SK-N-SH (cell line): ENCODE results near the gene TAC3. TPM values are rescaled to one million over a fixed set of nuclear protein-coding genes. Genes with fewer than 3 reads are reported as not detected.
A peak's percentile ranks its signal among the peaks of the same experiment; 100 is the strongest.

Source experiments
- CTCF ChIA-PET: fragments of 300-600, 350-600 bp; formaldehyde crosslinking; extraction: SDS; loops from one replicate; lab custom pipeline; 2021; lab: Yijun Ruan, JAX
- POLR2A ChIA-PET: fragments of 350-600 bp; sonication (Branson Sonifier 250); formaldehyde crosslinking; extraction: SDS; loops from one replicate; lab custom pipeline; 2020; ENCODE audit warnings: antibody characterized with exemption, inconsistent platforms; lab: Yijun Ruan, JAX
- DNase-seq: peaks from one replicate; pipeline ENCODE4 v3.0.0; 2012
- H2AFZ ChIP-seq: fragments of 200-600 bp; sonication (generic); 2 replicates; pipeline ENCODE4 v1.8.1; 2016; ENCODE audit warnings: antibody characterized with exemption, mild to moderate bottlenecking, low read depth
- H3F3A ChIP-seq: fragments of 200-600 bp; sonication (generic); replicated peaks from 2 replicates; pipeline ENCODE3; 2016; ENCODE audit warnings: antibody characterized with exemption, mild to moderate bottlenecking; ENCODE audit not compliant: insufficient read depth
- H3K27ac ChIP-seq, 2 experiments: fragments of 200-500 bp in 1 of 2; fragments of 200-600 bp in 1 of 2; sonication (Bioruptor generic) in 1 of 2; sonication (generic), shearing (Covaris generic) in 1 of 2; 2 replicates each; pipeline versions ENCODE4 v1.5.1 to v1.6.1; 2014 to 2016; ENCODE audit warnings: low read depth in 2 of 2, inconsistent platforms in 1 of 2, low read length in 1 of 2, mild to moderate bottlenecking in 1 of 2, mixed read lengths in 1 of 2
- H3K27me3 ChIP-seq: fragments of 200-600 bp; sonication (generic), shearing (Covaris generic); 2 replicates; pipeline ENCODE4 v1.6.1; 2016; ENCODE audit warnings: mixed run types; ENCODE audit not compliant: insufficient read depth
- H3K36me3 ChIP-seq, 2 experiments: fragments of 200-500 bp in 1 of 2; fragments of 200-600 bp in 1 of 2; sonication (Bioruptor generic) in 1 of 2; sonication (generic) in 1 of 2; replicated peaks in 1 of 2; 2 replicates each; pipeline versions ENCODE3 to v1.5.1; 2014 to 2016; ENCODE audit warnings: low read length in 1 of 2, mild to moderate bottlenecking in 1 of 2; ENCODE audit not compliant: insufficient read depth in 2 of 2, control insufficient read depth in 1 of 2
- H3K4me1 ChIP-seq, 2 experiments: fragments of 200-500 bp in 1 of 2; fragments of 200-600 bp in 1 of 2; sonication (Bioruptor generic) in 1 of 2; sonication (generic), shearing (Covaris generic) in 1 of 2; 2 replicates each; pipeline versions ENCODE4 v1.5.1 to v1.6.1; 2014 to 2016; ENCODE audit warnings: low read depth in 1 of 2, low read length in 1 of 2, mixed run types in 1 of 2; ENCODE audit not compliant: insufficient read depth in 2 of 2, control insufficient read depth in 1 of 2
- H3K4me2 ChIP-seq: fragments of 200-600 bp; sonication (generic), shearing (Covaris generic); 2 replicates; pipeline ENCODE4 v1.6.1; 2017; ENCODE audit warnings: mixed run types
- H3K4me3 ChIP-seq, 2 experiments: fragments of 200-500 bp in 1 of 2; fragments of 200-600 bp in 1 of 2; sonication (Bioruptor generic) in 1 of 2; sonication (generic), shearing (Covaris generic) in 1 of 2; 2 replicates each; pipeline versions ENCODE4 v1.5.1 to v1.8.1; 2014 to 2016; ENCODE audit warnings: low read depth in 2 of 2, inconsistent platforms in 1 of 2, low read length in 1 of 2, mild to moderate bottlenecking in 1 of 2, mixed read lengths in 1 of 2, moderate library complexity in 1 of 2
- H3K79me2 ChIP-seq: fragments of 200-600 bp; sonication (generic); 2 replicates; pipeline ENCODE4 v1.8.1; 2017; ENCODE audit warnings: mild to moderate bottlenecking; ENCODE audit not compliant: insufficient read depth
- H3K9ac ChIP-seq: fragments of 200-600 bp; sonication (generic); 2 replicates; pipeline ENCODE4 v1.6.1; 2017; ENCODE audit warnings: mixed run types
- H3K9me2 ChIP-seq: fragments of 200-600 bp; sonication (generic); 2 replicates; pipeline ENCODE4 v1.6.1; 2017; ENCODE audit warnings: mixed run types
- H3K9me3 ChIP-seq: fragments of 200-600 bp; sonication (generic); 2 replicates; pipeline ENCODE4 v1.6.1; 2017; ENCODE audit warnings: mixed run types, mild to moderate bottlenecking, moderate library complexity
- H4K20me1 ChIP-seq: fragments of 200-600 bp; sonication (generic); 2 replicates; pipeline ENCODE4 v1.6.1; 2017; ENCODE audit warnings: mild to moderate bottlenecking, mixed run types; ENCODE audit not compliant: insufficient read depth
- ELF1 ChIP-seq: IDR thresholded peaks from 2 replicates; pipeline ENCODE4 v1.4.0; 2012
- EP300 ChIP-seq, 2 experiments: IDR thresholded peaks; 2 replicates each; pipeline versions ENCODE4 v1.4.0 to v1.6.1; 2012; ENCODE audit warnings: borderline replicate concordance in 1 of 2, low read depth in 1 of 2, low read length in 1 of 2
- FOXJ3 ChIP-seq: sonication (generic); formaldehyde crosslinking; IDR thresholded peaks from 2 replicates; pipeline ENCODE4 v1.5.1; 2020; ENCODE audit warnings: mild to moderate bottlenecking, missing genetic modification reagents
- GABPA ChIP-seq: IDR thresholded peaks from 2 replicates; pipeline ENCODE4 v1.4.0; 2012; ENCODE audit warnings: low read depth, mild to moderate bottlenecking
- IRF3 ChIP-seq: fragments of 150-350 bp; IDR thresholded peaks from 2 replicates; pipeline ENCODE4 v1.6.1; 2016; ENCODE audit warnings: mild to moderate bottlenecking, low read depth, low read length
- JUND ChIP-seq: IDR thresholded peaks from 2 replicates; pipeline ENCODE4 v1.4.0; 2012
- MEF2A ChIP-seq: IDR thresholded peaks from 2 replicates; pipeline ENCODE4 v1.4.0; 2012; ENCODE audit warnings: low read depth, borderline replicate concordance
- MXI1 ChIP-seq: IDR thresholded peaks from 2 replicates; pipeline ENCODE4 v1.6.1; 2012; ENCODE audit warnings: mild to moderate bottlenecking, low read depth, low read length, improper control_type of control experiment
- NRF1 ChIP-seq: IDR thresholded peaks from 2 replicates; pipeline ENCODE4 v1.6.1; 2012; ENCODE audit warnings: low read depth, mild to moderate bottlenecking, low read length
- RAD21 ChIP-seq: IDR thresholded peaks from 2 replicates; pipeline ENCODE4 v1.6.1; 2012; ENCODE audit warnings: mild to moderate bottlenecking, low read length
- RCOR1 ChIP-seq: fragments of 150-350 bp; IDR thresholded peaks from 2 replicates; pipeline ENCODE4 v1.6.1; 2017; ENCODE audit warnings: antibody characterized with exemption, low read length
- RXRA ChIP-seq: IDR thresholded peaks from 2 replicates; pipeline ENCODE4 v1.4.0; 2012; ENCODE audit warnings: low read depth, mild to moderate bottlenecking, borderline replicate concordance
- SMC3 ChIP-seq: IDR thresholded peaks from 2 replicates; pipeline ENCODE4 v1.6.1; 2012; ENCODE audit warnings: low read depth, low read length, improper control_type of control experiment
- TAF1 ChIP-seq: IDR thresholded peaks from 2 replicates; pipeline ENCODE4 v1.6.1; 2012; ENCODE audit warnings: low read depth, mild to moderate bottlenecking, low read length, moderate library complexity, borderline replicate concordance
- TCF12 ChIP-seq: IDR thresholded peaks from 2 replicates; pipeline ENCODE4 v1.4.0; 2012
- TEAD4 ChIP-seq: IDR thresholded peaks from 2 replicates; pipeline ENCODE4 v1.4.0; 2012; ENCODE audit warnings: mild to moderate bottlenecking, borderline replicate concordance; ENCODE audit not compliant: insufficient read depth
- USF1 ChIP-seq: IDR thresholded peaks from 2 replicates; pipeline ENCODE4 v1.4.0; 2012; ENCODE audit warnings: low read depth, borderline replicate concordance
- YY1 ChIP-seq: IDR thresholded peaks from 2 replicates; pipeline ENCODE4 v1.4.0; 2012; ENCODE audit warnings: low read depth, mild to moderate bottlenecking
- WGBS: methylation state at CpG from one replicate; pipeline ENCODE4 v1.1.6; 2017; ENCODE audit warnings: low lambda C conversion rate; 5-methylcytosine and 5-hydroxymethylcytosine counted together
- polyA plus RNA-seq, 3 experiments: library from polyadenylated mRNA; depleted of rRNA; stranded (reverse); fragments of >200 nt; gene quantifications; 2 replicates each; pipeline ENCODE4 v1.2.3, GENCODE V29; 2012
- TF ChIP-seq, protein P1 (sequence below): fragments of 200-600 bp; sonication (generic); IDR thresholded peaks from 2 replicates; pipeline ENCODE4 v1.6.1; 2017; ENCODE audit warnings: antibody characterized with exemption, mild to moderate bottlenecking, moderate library complexity
- TF ChIP-seq, protein P2 (sequence below): IDR thresholded peaks from 2 replicates; pipeline ENCODE4 v1.4.0; 2012; ENCODE audit warnings: low read depth
- TF ChIP-seq, protein P3 (sequence below): fragments of 150-350 bp; IDR thresholded peaks from 2 replicates; pipeline ENCODE4 v1.6.1; 2017; ENCODE audit warnings: antibody characterized with exemption, low read length, low read depth, borderline replicate concordance

The TAC3 gene
- polyA plus RNA-seq, 1 of the 3 experiments (the other 2 are of a cell fraction): not detected

DNA sequence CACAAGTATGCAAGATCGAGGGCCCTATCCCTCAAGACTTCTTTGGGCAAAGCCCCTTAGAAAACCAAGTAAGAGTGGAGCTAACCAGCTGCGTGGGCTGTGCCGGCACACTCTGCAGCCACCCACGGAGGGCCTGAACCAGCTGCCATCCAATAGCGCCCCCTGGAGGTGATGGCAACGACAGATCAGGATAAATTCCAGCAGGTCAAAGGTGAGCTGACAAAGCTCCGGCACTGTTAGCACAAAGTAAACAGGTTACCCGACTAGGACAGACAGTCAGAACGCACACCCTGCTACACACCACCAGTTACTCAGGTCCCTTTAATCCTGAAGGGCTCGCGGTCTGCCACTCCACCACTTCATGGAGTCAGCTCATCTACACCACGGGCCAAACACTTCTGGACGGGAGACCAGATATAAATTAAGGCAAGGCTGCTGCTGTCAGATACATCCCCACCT, 14.9 kb downstream of the TAC3 start:
- peaks cover 32% of the 10 kb centered on the region for H3K79me2 ChIP-seq
- H4K20me1 ChIP-seq: peaks cover 34% of the 10 kb centered on the region
- H3K4me3 ChIP-seq: no peak overlapping the region; a peak in 1 of 4 replicates
- no peaks in the 10 kb centered on the region for H3K9me2 ChIP-seq
- peaks cover 25 to 72% of the 10 kb centered on the region in 2 experiments for H3K36me3 ChIP-seq
- ChIA-PET CTCF (interaction anchor here (0.7 to 15.0 kb wide), 23 partner anchors 11 to 390 kb away, joined by 3 to 257 read pairs (median 4); partner anchors contain the start of genes STAT6 and TAC3), POLR2A (no interaction called here)
- H3K9ac ChIP-seq: no peak overlapping the region
- no peak overlapping the region for H3K4me2 ChIP-seq
- WGBS: 60% methylated on average over 13 of the region's 13 CpGs
- no peak overlapping the region for H2AFZ ChIP-seq
- no peaks in the 10 kb centered on the region for H3K9me3 ChIP-seq
- no peak overlapping the region for H3K27ac ChIP-seq
- no peaks in the 10 kb centered on the region for H3K27me3 ChIP-seq
- no peaks in the 10 kb centered on the region for H3F3A ChIP-seq
- H3K4me1 ChIP-seq: peaks cover 6 to 7% of the 10 kb centered on the region in 2 experiments; a peak in 3 of 4 replicates
- peak; percentile 77 for DNase-seq
- no peak for TF ChIP-seq JUND
- TF ChIP-seq, protein P1, sequence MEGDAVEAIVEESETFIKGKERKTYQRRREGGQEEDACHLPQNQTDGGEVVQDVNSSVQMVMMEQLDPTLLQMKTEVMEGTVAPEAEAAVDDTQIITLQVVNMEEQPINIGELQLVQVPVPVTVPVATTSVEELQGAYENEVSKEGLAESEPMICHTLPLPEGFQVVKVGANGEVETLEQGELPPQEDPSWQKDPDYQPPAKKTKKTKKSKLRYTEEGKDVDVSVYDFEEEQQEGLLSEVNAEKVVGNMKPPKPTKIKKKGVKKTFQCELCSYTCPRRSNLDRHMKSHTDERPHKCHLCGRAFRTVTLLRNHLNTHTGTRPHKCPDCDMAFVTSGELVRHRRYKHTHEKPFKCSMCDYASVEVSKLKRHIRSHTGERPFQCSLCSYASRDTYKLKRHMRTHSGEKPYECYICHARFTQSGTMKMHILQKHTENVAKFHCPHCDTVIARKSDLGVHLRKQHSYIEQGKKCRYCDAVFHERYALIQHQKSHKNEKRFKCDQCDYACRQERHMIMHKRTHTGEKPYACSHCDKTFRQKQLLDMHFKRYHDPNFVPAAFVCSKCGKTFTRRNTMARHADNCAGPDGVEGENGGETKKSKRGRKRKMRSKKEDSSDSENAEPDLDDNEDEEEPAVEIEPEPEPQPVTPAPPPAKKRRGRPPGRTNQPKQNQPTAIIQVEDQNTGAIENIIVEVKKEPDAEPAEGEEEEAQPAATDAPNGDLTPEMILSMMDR: peak; percentile 72
- TF ChIP-seq RAD21: peak; percentile 53
- no peak for TF ChIP-seq FOXJ3 (CRISPR knock-in tag)

DNA sequence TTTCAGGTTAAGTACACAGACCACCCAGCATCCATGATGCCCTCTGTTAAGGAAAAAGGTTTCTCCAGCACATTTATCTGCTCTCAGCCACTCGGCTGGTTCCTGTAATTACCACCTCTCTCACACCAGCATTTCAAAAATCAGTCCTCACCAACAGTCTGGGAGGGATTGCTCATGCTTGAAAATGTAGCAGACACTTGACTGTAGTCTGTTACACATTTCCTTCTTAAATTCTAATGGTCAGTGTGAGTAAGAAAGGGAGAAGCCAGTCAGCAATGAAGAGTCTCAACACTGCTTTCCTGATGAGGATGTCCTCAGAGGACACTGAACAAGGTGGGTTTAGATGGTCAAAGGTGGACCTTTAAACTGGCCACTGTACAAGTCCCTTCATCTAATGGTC, 15.9 kb downstream of the TAC3 start:
- H3K4me3 ChIP-seq: no peak overlapping the region
- no peak overlapping the region for H3K27ac ChIP-seq
- H3K4me1 ChIP-seq: peaks cover 4 to 7% of the 10 kb centered on the region in 2 experiments; a peak in 3 of 4 replicates
- no peaks in the 10 kb centered on the region for H3F3A ChIP-seq
- H3K36me3 ChIP-seq: peaks cover 25 to 72% of the 10 kb centered on the region in 2 experiments
- no peak for TF ChIP-seq USF1
- no peak for TF ChIP-seq EP300 (IDR thresholded peaks at IDR 0.05; ENCODE audit: borderline replicate concordance in 1 of 2, low read depth in 1 of 2, low read length in 1 of 2)
- TF ChIP-seq MEF2A: no peak
- TF ChIP-seq TCF12: no peak
- no peak for TF ChIP-seq NRF1
- TF ChIP-seq GABPA: no peak
- TF ChIP-seq RXRA: no peak
- no peak for TF ChIP-seq JUND
- TF ChIP-seq, protein P2, sequence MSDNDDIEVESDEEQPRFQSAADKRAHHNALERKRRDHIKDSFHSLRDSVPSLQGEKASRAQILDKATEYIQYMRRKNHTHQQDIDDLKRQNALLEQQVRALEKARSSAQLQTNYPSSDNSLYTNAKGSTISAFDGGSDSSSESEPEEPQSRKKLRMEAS: no peak
- no peak for TF ChIP-seq RCOR1
- TF ChIP-seq YY1: no peak
- TF ChIP-seq, protein P3, sequence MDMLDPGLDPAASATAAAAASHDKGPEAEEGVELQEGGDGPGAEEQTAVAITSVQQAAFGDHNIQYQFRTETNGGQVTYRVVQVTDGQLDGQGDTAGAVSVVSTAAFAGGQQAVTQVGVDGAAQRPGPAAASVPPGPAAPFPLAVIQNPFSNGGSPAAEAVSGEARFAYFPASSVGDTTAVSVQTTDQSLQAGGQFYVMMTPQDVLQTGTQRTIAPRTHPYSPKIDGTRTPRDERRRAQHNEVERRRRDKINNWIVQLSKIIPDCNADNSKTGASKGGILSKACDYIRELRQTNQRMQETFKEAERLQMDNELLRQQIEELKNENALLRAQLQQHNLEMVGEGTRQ: no peak
- TF ChIP-seq TEAD4: no peak
- no peak for TF ChIP-seq ELF1
- no peak for TF ChIP-seq SMC3
- TF ChIP-seq MXI1: no peak
- no peak for TF ChIP-seq TAF1
- no peak for TF ChIP-seq RAD21
- TF ChIP-seq, protein P1: no peak
- TF ChIP-seq IRF3: no peak
- TF ChIP-seq, all 33 proteins: peak for 0
- H3K27me3 ChIP-seq: no peaks in the 10 kb centered on the region
- H3K9me3 ChIP-seq: no peaks in the 10 kb centered on the region
- H2AFZ ChIP-seq: no peak overlapping the region
- peaks cover 34% of the 10 kb centered on the region for H4K20me1 ChIP-seq
- peaks cover 25% of the 10 kb centered on the region for H3K79me2 ChIP-seq
- H3K4me2 ChIP-seq: no peak overlapping the region
- no peaks in the 10 kb centered on the region for H3K9me2 ChIP-seq
- WGBS: 56% methylated on average over 1 of the region's 1 CpG
- no peak for DNase-seq
- ChIA-PET CTCF (interaction anchor here (0.7 to 15.0 kb wide), 9 partner anchors 10 to 364 kb away, joined by 3 to 257 read pairs (median 12); partner anchors contain the start of gene TAC3), POLR2A (interaction anchor here (0.7 kb wide), 1 partner anchor 17 kb away, joined by 3 read pairs; no protein-coding TSS in a partner anchor)
- no peak overlapping the region for H3K9ac ChIP-seq
